HT1080 (cell line): ENCODE data around the gene PSMG4. TPM values are rescaled to one million over a fixed set of nuclear protein-coding genes. Genes with fewer than 3 reads are reported as not detected.

ENCODE experiments used
- DNase-seq: peaks from one replicate; pipeline ENCODE4 v3.0.0-alpha.2; 2015; ENCODE audit warnings: low read depth
- total RNA-seq: library from RNA; depleted of rRNA; stranded (reverse); fragments of >200 nt; shearing (Covaris generic); gene quantifications from 2 replicates; pipeline ENCODE4 v1.2.3, GENCODE V29; 2014

The PSMG4 gene
- total RNA-seq, 1 experiment from 2014 or later = 63.9 TPM

DNA sequence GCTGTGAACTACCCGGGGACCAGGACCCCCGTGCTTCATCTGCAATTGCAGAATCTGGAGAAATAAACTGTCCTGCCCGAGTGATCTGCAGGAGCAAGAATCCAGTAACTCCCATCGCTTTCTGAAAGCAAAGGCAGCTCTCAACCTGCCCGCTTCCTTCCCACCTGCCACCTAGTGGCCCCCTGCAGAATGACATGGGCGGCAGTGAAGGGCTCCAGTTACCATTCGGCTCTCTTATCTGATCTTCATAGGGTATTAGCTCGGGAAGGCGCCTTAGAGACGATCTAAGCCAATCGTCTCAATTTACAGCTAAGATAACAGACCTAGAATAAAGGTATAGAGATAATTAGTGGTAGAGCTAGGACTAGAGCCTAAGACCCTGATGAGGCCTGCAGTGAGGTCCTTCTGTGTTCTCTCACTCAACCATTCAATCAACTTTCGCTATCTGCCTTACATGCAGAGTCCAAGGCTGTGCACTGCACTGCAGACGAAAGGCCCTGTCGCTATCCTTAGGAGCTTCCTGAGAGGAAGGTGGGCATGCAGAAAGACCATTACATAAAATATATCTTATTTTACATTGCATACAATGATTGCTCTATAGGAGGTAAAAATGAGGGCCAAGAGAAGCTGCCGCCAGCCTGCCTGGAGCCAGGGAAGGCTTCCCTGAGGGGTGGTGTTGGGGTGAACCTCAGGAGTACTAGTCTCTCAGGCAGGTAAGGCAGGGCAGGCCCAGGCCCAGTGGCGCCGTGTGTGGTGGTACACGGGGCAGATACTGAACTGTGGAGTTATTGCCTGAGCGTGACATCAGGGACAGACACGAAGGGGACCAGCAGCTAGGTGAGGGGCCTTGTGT is 7.1 kb upstream of the PSMG4 start:
- peak; percentile 76 for DNase-seq

DNA sequence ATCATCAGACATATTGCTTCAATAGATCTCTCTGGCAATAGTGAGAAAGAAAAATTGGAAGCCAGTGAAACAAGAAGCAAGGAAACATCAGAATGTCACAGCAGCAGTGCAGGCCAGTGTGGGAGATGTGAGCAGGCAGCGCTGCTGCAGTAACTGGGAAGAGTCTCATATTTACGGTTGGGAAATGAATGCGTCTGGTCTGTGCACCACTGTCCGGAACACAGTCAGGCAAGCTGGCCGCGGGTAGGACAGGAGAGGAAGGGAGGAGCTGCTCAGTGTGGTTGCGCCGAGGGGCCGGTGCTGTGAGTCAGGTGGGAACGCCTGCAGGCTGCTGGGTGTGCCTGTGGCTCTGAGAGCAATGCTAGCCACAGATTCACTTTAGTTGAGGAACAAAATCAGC is 6.4 kb upstream of the PSMG4 start:
- peak; percentile 93 for DNase-seq

DNA sequence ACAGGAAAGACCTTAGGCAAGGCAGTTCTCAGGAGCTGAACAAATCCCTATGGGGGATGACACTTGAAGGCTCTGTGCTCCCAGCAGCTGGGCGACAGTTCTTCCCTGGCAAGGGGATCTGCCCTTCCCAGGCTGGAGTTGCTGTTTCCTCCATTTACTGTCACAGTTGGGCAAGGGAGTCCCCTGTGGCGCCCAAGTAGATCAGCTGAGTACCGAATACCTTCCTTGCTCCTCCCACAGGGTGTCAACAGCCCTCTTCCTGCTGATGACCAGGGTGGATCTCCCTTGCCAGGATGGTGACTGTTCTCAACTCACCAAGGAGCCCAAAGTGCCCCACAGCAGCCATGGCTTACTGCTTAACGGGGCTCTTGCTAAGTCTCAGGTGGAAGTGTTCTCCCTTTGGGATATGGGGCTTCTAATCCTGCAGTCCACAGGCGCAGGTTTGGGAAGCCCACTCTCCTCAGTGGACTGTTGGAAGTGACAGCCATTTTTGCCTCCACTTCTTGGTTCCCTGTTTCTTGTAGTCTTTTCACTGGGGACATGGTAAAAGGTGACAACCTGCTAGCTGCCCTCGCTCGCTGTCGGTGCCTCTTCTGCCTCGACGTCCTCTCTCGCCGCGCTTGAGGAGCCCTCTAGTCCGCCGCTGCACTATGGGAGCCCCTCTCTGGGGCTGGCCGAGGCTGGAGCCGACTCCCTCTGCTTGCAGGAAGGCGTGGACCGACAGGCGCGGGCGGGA is 5.7 kb upstream of the PSMG4 start:
- DNase-seq = no peak

DNA sequence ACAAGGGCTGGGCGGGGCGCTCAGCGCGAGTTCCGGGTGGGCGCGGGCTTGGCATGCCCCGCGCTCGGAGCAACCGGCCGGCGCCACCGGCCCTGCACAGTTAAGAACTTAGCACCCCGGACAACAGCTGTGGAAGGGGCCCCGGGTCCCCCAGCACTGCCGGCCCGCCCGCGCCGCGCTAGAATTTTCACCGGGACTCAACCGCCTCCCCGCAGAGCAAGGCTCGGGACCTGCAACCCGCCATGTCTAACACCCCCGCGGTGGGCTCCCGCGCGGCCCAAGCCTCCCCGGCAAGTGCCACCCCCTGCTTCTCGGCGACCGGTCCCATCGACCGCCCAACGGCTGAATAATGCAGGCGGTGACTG is 5.2 kb upstream of the PSMG4 start:
- no peak for DNase-seq

DNA sequence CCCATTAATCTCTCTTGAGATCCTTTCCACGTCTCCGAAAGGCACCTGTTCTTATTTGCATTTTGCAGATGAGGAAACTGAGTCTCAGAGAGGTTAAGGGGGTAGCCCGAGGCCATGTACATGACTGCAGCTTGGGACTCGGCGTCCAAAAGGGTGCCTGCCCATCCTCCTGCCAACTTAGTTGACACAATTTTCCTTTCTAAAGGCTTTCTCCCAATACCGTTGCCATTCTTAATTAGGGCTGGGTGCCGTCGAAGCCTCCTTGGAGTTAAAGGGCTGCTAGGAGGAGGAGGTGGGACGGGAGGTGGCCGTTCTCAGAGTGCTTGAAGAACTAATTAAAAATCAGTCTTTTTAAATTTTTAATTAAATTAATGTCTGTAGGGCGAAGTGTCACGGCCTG is 546 bp upstream of the PSMG4 start:
- DNase-seq = no peak

DNA sequence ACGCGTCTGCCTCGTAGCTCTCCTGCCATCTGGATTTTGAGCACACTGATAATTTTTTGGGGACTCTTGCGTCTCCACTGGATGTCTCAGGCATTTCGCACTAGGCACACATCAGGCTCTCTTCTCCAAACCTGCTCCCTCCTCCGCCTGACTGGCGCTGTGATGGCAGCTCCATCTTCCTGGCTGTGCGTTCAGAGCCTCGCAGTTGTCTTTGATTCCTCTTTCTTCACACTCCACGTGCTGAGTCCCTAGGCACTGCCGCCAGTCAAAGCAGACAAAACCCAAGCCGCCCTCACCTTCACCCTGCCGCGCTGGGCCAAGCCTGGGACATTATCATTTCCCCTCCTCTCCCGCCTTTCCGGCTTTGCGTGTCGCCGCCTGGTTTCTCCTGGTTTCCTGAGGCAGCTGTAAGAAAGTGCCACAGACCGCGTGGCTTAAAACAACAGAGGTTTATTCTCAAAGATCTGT is 778 bp downstream of the PSMG4 start:
- DNase-seq = peak; percentile 36

DNA sequence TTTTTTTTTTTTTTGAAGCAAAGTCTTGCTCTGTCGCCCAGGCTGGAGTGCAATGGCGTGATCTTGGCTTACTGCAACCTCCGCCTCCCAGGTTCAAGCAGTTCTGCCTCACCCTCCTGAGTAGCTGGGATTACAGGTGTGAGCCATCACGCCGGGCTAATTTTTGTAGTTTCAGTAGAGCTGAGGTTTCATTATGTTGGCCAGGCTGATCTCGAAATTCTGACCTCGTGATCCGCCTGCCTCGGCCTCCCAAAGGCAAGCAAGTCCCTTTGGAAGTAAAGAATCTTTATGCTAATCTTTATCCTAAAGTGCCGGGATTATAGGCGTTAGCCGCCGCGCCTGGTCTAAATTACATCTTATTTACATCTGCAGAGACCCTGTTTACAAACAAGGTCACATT is 1.5 kb downstream of the PSMG4 start:
- no peak for DNase-seq

DNA sequence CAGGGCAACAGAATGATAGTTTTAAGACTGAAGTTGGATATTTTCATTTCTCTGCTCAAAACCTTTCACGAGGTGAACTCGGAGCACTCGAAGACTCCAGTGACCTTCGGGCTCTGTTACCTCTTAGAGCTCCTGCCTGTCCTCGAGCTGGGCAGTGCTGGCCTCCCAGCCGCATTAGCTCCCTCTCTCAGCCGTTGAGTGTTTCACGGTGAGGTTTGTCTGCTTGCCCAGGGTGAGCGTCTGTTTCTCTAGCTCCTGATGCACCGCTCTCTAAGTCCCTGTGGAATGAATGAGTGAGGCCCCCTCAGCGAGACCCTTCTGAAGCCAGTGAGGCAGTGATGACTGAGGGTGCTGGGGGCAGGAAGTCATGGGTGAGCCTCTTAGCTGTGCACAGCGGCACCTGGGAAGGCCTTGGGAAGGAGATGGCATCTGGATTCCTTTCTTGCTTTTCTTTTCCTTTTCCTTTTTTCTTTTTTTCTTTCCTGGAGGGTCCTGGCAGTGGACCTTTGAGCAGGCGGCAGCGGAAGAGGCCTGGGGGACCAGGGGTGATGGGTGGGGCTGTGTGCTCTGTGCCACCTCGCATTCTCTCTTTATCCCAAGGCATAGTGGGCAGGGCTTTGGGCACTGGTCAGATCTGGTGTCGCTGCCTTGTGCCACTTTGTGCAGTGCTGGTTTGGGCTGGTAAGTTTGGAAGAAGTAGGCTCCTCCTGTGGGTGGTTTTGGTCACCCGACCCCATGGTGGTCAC is 2.2 kb downstream of the PSMG4 start:
- no peak for DNase-seq

DNA sequence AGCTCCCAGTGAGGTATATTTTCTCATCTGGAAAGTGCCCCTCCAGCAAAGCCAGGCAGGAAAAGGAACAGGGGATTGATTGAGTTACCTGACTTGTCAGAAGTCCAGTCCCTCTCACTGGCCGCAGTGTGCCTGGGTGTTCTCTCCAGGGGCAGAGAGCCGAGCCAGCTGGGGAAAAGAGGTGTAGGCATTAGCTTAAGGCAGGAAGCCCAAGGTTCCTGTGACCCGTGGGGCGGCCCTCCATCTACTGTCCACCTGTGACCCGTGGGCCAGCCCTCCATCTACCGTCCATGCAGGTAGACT is 2.7 kb downstream of the PSMG4 start:
- no peak for DNase-seq

DNA sequence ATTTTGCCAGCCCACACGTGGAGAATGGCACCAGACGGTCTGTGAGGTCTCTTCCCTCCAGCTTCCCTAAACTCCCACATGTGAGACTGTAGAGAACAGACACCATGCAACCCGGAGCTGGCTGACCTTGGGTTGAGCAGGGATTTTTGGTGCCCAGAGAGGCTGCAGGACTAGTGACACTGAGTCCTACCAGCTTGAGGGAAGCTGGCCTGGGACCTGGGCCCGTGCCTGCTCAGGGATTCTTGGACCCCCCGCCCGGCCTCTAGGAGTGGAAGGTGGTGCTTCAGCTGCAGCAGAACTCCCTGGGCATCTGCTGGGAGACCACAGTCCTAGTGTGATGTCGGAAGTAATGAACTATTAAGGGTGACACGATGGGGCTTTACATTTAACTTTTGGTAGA is 3.2 kb downstream of the PSMG4 start:
- DNase-seq = no peak

DNA sequence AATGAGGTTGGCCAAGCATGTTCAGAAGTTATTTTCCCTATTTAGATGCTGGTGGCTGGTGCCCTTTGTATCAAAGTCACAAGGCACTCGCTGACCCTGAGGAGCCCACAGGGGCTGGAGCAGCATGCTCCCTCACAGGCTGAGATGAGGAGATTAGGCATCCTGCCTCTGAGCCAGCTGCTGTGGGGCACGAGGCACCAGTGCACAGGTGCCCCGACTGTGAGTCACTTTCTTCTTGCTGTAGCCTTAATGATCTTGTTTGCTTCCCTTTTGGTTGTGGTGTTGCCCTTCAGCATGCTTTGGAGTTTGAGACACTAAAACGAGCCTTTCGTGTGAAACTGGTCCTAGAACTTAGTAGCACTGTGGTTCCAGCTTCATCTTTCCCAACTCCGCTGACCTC is 4.3 kb downstream of the PSMG4 start:
- DNase-seq = no peak

DNA sequence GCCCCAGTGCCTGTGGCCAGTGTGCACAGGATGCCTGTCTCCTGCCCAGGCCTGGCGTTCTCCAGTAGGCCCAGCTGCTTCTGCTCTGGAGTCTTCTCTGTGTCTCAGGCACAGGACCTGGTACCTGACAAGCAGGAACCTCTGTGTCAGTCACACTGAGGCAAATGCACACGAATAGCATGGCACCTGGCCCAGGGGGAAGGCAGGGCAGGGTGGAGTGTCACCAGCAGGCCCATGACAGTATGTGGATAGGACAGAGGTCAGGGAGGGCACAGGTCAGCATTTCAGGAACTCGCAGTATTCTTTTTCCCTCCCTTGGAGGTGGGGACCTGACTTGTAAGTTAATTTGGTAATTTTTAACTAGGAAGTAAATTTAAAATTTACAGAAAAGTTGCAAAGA is 5.6 kb downstream of the PSMG4 start:
- DNase-seq = no peak

DNA sequence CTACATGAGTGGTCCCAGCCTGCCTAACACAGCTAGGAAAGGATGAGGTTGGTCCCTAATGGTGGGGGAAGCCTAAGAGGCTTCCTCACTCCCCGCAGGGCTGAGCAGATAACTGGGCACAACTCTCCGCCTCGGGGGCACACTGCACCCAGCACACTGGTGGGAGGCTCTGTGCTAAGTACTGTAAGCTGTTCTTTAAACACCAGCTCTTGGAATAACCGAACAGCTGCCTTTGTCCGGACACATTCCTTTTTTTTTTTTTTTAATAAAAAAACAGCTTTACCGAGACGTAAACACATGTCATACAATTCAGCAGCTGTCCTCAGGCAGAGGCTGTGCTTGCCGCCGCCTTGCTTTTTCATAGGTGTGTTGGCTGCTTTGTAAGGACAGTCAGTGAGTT is 6.9 kb downstream of the PSMG4 start:
- no peak for DNase-seq

DNA sequence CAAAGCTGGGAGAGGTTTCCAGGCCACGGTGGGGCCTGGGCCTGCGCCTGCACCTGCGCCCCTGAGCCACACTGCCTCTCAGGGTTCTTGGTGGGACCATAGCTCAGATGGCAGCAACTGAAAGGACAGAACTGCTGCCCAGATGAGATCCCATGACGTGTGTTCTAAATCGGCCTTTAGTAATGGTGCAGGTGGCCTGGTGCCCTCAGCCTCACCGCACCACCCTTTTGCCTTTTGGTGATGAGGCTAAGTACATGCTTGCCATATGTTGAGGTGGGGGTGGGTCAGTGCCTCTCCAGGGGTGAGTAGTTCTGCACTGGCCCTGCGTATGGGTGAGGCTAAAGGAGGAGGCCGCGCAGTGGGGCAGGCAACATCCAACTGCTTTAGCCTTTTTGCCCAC is 7.4 kb downstream of the PSMG4 start:
- DNase-seq = no peak

DNA sequence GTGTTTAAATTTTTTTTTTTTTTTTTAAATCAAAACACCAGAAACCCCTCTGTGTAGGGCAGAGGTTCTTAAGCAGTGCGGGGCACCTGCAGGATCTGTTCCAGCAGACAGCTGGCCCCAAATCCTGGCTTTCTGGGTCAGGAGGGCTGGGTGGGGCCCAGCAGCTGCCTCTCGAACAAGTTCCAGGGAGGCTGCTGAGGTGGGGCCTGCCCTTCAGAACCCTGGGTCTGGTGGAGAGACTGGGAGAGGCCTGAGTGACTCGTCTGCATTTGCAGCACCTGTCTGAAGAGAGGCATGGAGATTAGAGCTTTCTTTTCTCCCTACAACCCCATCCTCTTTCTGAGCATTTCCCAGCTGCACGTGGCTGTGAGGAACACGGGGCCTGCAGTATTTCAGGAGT is 8.4 kb downstream of the PSMG4 start:
- no peak for DNase-seq

DNA sequence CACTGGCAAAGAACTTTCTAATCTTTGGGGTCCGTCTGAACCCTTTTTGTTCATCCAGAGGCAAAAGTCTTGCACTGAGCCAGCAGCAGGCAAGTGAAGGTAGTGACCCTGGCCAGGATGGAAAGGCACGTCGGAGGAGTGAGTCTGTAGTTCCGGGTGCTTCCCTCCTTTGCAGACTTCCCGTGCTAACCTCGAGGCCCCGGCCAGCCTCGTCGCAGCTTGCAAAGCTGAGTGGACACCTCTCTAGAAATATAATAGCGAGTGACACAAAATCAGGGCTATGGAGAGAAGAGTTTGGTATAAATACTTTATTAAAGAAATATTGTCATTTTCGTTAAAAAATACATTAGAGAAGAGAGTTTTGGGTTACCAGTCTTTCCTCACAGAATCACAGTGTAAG is 9.9 kb downstream of the PSMG4 start:
- no peak for DNase-seq

DNA sequence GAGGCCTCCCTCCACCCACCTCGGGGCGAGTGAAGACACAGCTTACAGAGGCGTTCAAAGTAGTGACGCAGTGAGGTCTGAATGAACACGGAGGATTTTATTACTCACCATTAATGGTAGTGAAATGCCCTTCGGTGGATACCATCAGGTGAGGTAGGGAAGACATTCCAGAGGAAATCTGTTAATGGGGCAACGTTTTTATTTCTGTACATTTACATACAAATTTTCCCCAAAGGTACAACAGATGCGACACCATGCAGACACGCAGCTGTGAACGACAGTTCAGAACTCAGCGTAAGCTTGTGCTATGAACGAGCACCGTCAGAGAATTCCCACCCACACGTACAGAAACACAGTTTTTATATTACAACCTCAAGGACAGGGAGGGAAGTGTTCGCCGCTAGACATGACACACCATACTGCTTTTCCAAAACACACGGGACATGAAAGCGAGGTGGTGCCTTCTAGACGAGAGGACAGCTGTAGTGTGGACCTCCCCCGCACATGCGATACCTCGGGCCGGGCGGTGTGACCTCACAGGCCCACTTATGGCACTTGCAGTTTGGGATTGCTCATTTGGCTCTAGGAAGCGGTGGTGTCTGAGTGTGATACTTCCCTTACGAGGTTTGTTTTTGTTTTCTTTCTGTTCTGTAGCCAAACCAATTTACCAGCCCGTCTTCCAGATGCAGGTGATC is 10.7 kb downstream of the PSMG4 start:
- no peak for DNase-seq

DNA sequence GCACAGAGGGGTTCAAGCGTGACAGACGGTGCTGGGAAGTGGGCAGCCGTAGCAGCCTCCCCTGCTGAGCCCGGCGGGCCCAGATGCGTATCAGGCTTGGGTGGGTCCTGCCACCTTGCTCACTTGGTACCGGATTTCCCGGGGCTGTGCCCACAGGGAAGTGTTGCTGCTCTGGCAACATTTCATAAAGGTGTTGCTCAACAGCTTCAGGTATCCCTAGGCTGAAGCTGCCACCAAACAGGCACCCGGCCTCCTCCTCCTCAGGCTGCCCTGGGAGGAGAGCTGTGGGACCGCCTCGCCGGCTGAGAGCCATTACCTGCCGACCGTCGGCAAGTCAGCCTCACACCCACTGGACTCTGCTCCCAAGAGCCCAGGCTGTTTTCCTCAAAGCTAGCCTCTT is 11.5 kb downstream of the PSMG4 start:
- no peak for DNase-seq

DNA sequence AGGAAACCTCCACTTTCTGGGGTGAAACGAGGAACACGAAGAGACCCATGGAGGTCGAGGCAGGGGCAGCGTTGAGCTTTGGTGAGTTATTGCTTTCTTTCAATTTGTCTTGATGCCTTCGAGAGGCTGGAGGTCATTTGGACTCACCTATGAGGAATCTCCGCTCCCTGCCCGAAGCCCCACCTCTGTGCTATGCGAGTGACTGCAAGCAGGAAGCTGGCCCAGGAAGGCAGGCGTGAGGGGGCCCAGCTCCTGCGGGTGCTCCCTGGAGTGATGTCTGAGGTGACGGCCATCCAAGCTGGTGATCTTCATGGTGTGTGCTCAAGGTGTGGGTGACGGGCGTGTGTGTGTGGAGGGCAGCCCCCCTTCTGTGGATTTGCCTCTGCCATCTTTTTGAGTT is 13.0 kb downstream of the PSMG4 start:
- DNase-seq = no peak

DNA sequence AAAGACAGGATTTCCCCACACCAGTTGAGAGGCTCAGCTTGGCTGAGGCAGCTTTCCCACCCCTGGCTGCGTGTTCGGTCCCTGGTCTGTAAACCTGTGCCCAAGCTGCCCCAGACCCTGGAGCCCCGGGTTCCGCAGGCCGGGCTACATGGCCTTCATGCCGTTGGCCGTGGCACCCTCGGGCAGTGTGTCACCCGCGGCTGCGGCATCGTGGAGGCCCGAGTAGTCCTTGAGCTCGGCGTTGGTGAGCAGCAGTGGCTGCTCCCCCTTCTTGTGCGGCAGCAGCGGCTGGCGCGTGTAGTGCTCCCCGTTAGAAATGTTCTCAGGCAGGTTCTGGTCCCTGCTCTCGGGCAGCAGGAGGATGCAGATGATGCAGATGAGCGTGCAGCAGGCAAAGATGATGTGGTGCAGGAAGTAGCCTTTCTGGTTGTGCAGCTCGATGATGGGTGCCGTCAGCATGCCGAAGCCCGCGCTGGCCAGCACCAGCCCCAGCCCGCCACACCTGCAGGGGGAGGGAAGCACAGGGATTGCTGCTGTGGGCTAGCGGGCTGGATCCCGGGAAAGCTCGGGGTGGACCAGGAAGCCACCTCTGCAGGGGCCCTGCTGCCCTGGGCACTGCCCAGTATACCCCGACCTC is 14.3 kb downstream of the PSMG4 start:
- DNase-seq = no peak
